Germinal center (tissue), 1 donor: Measurements from ENCODE around the gene GCNT4.
A peak's percentile ranks its signal among the peaks of the same experiment; 100 is the strongest.

Experiments
- DNase-seq: peaks from one replicate; pipeline ENCODE4 v3.0.0; 2012; ENCODE audit warnings: mixed read lengths, low spot score

The GCNT4 gene

DNA sequence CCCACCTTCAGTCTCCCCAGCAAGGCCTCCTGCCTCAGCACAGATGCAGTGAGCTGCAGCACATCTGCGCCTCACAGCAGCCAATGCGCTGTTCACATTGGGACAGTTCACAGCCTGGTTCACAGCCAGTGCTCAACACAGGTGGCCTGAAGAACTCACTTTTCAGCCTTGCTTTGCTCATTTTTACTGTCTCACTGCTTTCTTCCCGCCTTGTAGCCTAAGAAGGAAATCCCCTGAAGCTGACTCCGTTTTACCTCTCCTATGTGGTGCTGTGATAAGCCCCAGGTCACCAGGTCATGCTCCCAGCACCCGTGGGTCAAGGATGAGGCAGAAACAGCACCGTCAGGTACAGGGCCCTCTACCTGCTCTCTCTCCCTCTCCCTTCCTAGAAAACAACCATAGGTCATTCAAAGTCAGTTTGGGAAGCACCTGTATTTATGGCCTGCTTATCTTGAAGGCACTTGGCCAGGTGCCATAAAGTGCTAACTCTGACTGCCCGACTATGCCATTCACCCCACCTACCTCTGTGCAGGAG is 1.1 kb downstream of the GCNT4 start:
- DNase-seq, result no peak

DNA sequence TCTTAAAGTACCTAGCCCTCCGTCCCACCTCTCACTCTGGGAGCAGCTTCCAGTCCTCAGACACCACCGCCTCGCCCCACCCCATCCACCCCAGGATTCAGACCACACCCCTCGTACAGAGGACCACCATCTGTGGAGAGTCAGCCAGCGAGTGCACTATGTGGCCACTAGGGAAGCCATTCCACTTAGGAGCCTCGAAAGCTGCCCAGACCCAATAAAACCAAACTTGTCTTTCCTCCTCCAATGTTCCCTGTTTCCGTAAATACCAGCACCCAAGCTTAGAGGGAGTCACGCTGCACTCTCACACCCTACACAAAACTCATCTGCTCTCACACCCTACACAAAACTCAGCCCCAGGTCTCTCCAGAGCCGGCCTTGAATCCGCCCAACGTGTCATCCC is 1.9 kb downstream of the GCNT4 start:
- DNase-seq, result no peak

GRCh38 chr5:75049456-75050351 is 2.7 kb downstream of the GCNT4 start:
- DNase-seq, result peak; percentile 46

- DNase-seq, result no peak
These were observed 3.9 kb downstream of the GCNT4 start for GRCh38 chr5:75048457-75048953.

GRCh38 chr5:75047356-75047755 is 5.0 kb downstream of the GCNT4 start:
- no peak for DNase-seq

DNA sequence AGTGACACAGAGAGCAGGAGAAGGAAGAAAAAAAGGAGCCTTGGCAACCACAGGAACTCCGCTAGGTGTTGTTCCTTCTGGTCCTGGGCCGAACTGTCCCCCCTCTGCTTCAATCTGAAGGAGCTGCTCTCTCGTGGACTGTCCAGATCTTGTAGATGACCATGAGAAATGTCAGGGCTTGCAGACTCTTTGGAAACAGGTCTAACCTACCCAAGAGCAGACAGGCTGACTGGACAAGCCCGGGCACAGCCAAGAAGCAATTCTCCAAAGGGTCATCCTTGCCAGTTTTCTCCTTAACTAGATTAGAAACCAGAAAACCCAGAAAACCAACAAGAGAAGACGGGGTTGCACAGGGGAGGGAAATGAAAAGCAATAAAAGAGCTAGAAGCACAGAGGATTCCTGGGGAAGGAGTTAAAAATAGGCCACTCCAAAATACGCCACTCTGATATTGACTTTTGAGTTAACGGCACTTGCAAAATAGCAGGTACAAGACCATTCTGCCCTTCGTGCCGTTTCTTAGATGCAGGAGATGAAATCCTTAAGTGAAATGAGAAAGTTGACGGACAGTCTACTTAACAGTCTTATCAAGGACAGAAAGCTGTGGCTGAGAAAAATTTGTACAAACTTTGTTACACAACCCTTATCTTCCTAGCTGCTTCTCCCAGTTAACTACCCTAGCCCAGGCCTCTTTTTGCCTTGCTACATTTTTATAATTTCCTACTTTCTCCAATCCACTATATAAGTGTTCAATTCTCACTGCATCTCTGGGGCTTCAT is 5.8 kb downstream of the GCNT4 start:
- DNase-seq, result no peak

GRCh38 chr5:75045071-75045470 is 7.3 kb downstream of the GCNT4 start:
- DNase-seq, result no peak

DNA sequence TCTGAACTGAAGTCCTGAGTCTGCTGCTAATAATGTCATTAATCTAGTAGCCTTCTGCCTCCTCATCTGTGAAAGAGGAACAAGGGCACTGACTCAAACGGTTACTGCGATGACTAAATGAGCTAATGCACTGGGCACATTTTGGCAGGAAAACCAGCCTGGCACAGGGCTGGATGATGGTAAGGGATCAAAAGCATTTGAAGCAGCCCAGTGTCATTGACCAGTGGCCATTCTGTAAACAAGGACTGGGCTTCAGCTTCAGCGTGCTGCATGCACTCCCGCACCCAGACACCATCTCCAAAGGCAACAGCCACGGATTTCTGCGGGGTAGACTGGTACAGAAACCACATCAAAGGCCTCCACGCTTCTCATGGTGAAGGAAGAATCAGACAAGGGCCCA is 8.0 kb downstream of the GCNT4 start:
- DNase-seq, result no peak

DNA sequence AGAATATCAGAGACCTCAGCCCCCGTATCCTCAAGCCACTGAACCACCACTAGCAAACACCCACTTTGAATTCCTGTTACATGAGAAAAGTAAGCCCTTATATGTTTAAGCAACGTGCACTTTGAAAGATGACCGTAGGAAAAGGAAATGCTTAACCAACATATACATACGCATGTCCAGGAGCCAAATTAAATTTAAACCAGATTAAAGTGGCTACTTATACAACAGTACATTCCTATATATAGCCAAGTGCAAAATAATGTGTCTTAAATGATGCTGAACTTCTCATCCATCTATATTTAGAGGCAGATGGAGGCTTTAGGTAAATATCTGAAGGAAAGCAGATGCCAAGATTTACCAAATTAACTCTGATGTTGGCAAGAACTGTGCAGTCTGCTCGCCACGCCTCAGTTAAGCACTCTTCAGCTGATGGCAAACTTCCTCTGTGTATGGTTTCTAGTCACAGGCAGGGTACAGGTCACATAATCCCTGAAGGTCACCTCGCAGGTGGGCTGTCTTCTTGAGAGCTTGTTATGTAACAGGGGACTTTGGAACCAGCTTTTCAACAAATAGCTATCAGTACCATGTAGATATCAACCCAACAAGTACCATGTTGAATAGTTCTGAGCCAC is 8.6 kb downstream of the GCNT4 start:
- DNase-seq, result no peak

DNA sequence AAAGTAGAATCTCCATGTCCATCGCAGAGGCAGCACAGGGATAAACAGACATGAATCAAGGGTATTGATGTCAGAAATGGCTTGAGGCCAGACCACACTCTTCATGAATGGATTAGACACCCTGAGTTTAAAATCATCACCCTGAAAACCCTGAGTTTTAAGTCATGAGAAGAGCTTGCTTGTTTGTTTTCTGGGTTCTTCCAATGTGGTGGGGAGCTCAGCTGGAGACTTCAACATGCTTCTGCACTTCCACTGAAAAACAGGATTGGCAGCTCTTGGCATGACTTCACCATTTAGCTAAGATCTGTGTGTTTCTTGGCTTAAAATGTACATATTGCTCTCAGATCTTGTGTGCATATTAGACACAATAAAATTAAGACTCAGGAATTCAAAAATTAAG is 9.8 kb downstream of the GCNT4 start:
- DNase-seq, result no peak

GRCh38 chr5:75040973-75041372 is 11.4 kb downstream of the GCNT4 start:
- no peak for DNase-seq

DNA sequence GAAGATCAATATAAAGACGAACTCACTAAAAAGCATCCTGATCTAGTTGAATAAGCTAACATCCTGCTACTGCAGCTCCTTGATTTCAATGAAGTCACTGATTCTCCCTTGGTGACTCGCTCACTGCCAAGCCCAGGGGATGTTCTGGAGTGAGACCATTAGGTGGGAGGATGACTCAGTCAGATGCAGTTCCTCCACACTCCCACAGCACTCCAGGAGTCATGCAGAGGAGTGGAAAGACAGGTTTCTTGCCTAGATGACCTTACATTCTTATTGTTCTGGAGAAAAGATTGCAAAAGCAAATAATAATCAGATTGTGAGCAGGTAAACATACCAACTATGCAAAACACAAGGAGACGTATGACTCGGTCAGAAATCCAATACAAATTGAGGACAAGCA is 15.3 kb downstream of the GCNT4 start:
- no peak for DNase-seq

DNA sequence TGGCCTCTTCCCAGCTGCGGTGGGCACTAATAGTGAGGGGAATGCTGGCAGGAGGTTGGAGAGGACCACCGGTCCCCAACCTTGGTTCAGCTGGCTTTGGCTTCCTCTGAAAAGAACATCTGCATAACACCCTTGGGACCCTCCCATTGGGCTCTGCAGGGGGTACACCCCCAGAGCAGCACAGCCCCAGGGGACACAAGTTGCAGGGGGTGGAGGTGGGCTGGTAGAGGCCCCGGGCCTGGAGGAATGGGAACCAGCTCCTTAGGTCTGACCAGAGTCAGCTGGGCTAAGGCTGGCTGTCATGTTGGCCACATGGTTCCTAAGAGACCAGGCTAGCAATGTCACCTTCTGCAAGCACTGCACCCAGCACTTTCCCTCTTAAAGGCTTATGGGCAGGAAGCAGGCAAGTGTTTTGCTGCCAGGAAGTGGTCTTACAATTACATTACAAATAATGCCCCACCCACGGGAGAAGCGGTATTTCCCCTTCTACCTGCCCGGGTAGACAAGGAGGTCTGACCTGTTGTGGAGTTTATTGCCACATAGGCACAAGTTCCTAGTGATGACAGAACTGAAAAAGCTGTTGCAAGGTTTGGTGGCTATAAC is 18.1 kb downstream of the GCNT4 start:
- DNase-seq, result no peak

GRCh38 chr5:75031366-75031765 is 21.0 kb downstream of the GCNT4 start:
- DNase-seq, result no peak

- no peak for DNase-seq
These were observed 24.3 kb downstream of the GCNT4 start for GRCh38 chr5:75028090-75028489.

- DNase-seq, result no peak
These were observed 28.8 kb downstream of the GCNT4 start for GRCh38 chr5:75023368-75024159.

- no peak for DNase-seq
These were observed 30.6 kb downstream of the GCNT4 start for GRCh38 chr5:75021800-75022199.

GRCh38 chr5:75021219-75021618 is 31.1 kb downstream of the GCNT4 start:
- DNase-seq, result no peak

DNA sequence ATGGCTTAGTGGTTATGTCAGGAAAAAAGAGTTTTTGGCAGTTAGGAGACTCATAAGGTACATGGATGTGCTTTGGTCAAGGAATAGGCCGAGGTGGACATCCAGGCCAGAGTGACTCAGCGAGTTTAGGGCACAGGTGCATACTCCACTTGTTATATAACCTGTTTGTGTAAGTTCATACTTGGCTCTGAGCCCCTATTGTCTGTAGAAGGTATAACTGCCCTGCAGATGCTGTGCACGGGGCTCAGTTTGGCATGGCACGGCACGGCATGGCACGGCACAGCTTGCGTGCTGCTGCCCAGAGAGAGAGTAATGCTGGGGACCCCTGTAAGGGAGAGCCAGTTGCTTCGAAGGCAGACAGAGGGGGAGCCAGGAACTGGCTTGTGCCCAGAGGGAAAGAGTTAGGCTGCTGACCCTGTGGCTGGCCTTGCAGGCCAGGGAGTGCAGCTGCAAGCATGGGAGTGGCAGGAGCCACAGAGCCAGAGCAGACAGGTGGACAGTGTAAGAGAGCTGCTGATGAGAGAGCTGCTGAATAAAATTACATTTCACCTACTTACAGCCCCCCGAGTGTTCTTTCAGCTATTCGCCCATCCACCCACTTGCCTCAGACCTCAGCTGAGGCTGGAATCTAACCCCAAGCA is 32.2 kb downstream of the GCNT4 start:
- DNase-seq, result no peak

DNA sequence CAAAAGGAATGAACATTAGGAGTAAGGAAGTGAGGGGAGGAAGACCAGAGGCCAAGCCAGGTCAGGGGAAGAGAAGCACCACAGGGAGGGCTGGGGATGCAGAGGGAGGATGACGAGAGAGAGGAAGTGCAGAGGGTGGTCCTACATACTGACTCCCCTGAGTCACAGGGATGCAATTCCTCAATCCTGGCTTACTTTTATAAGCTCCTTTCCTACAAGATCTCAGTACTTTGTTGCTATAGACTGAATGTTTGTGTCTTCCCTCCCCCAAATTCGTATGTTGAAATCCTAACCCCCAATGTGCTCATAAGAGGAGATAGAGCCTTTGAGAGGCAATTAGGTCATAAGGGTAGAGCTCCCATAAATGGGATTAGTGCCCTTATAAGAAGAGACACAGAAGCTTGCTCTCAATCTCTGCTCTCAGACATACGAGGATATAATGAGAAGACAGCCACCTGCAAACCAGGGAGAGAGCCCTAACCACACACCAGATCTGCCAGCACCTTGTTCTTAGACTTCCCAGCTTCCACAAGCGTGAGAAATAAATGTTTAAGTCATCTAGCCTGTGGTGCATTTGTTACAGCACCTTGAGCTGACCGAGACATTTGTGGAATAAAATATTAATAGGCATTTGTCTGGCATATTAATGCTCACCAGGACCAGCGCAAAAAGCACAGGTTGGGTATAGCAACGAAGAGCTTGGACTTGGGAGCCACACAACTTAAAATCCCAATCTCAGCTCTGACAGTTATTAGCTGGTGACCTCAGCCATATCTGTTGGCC is 33.4 kb downstream of the GCNT4 start:
- DNase-seq, result no peak
